Fibroblast of pulmonary artery (primary cell): ENCODE measurements around the gene PPP1R3D.

Experiments used
- DNase-seq: peaks from one replicate; pipeline ENCODE4 v3.0.0-alpha.2; 2010; ENCODE audit warnings: low read depth
- H3K4me3 ChIP-seq: replicated peaks from 2 replicates; pipeline ENCODE4 v1.5.1; 2011; ENCODE audit warnings: low read depth, mild to moderate bottlenecking, control low read depth, low read length, moderate library complexity
- TF ChIP-seq, protein P1 (sequence below): IDR thresholded peaks from 2 replicates; pipeline ENCODE4 v1.5.1; 2011; ENCODE audit warnings: mild to moderate bottlenecking, control low read depth, low read length, inconsistent platforms; ENCODE audit errors: missing control alignments

PPP1R3D gene

DNA sequence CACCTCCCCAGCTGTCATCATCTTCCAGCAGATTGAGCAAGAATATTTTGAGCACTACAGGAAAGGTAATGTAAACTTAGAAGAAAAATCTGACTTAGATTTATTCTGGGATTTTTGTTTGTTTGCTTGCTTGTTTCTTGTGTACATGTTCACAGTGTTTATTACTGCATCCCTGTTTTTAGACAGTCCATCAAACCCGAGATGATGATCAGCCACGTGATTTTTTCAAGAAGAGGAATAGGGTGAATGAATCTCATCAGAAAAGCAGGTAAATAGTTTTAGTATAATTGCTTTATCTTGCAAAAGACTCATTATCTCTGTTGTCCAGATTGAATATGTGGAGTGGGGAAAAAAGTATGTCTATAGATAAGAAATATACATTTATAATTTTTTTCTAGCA, 2.1 kb upstream of the PPP1R3D start:
- TF ChIP-seq, protein P1, sequence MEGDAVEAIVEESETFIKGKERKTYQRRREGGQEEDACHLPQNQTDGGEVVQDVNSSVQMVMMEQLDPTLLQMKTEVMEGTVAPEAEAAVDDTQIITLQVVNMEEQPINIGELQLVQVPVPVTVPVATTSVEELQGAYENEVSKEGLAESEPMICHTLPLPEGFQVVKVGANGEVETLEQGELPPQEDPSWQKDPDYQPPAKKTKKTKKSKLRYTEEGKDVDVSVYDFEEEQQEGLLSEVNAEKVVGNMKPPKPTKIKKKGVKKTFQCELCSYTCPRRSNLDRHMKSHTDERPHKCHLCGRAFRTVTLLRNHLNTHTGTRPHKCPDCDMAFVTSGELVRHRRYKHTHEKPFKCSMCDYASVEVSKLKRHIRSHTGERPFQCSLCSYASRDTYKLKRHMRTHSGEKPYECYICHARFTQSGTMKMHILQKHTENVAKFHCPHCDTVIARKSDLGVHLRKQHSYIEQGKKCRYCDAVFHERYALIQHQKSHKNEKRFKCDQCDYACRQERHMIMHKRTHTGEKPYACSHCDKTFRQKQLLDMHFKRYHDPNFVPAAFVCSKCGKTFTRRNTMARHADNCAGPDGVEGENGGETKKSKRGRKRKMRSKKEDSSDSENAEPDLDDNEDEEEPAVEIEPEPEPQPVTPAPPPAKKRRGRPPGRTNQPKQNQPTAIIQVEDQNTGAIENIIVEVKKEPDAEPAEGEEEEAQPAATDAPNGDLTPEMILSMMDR = no peak
- H3K4me3 ChIP-seq = no peak overlapping the region
- no peak for DNase-seq

DNA sequence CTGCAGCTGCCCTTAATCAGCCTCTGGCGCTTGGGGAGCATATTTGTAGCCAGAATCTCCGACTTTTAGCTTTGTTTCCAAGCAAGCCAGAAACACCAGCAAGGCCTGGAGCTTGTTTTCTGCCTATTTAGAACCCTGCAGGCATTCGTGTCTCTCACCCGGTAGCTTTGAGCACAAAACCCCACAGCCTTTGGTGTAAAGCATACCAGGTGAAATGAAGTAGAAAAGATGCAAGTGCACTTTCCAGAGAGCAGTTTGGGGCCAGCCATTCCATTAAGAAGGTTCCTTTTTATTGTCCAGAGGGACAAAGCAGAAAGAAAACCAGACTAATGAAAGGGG, 820 bp upstream of the PPP1R3D start:
- peak overlapping the region; percentile 89 for H3K4me3 ChIP-seq
- TF ChIP-seq, protein P1 = no peak
- no peak for DNase-seq

DNA sequence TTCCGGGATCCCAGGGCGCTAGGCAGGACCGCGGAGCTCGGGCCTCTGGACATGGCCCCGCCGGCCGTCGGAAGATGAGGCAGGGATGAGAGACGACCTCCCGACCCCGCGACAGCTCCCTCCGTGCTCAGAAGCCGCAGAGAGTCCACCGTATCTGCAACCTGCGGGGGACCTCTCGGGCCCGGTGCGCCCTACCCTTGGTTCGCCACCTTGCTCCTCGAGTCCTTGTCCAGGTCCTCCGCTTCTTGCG, 301 bp downstream of the PPP1R3D start:
- H3K4me3 ChIP-seq = peak overlapping the region; percentile 89
- TF ChIP-seq, protein P1 = no peak
- DNase-seq = no peak

DNA sequence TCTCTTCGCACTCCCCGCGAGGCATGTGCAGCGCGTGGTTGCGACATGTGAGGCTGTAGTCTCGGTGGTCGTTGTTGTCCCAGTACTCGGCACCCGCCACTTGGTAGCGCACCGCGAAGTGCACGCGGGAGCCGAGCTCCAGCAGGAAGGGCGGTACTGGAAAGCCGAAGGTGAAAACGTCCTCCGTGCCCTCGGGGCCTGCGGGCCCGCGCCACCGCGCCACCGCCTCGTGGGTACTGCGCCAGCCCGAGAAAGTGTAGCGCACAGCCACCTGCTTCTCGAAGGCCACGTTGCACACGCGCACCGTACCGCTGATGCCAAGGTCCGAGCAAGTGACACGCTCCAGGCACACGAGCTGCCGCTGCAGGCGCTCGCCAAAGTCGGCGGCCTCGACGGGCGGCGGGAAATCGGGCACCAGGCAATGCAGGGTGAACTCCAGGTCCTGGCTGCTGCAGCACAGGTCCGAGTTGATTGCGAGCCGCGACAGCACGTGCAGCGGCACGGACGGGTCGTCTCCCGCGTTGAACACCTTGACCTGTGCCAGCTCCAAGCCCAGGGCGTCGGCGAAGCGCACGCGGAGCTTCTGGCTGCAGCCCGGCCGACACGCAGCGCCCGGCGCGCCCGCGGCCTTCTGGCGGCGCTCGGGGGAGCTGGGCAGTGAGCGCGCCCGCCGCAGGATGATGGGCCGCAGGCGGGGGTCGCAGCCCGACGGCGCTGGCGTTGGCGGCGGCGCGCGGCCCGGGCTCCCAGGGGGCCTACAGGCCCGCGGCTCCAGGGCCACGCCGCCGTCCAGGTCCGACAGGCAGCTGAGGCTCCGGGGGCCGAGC, 840 bp downstream of the PPP1R3D start:
- peak overlapping the region; percentile 89 for H3K4me3 ChIP-seq
- DNase-seq = peak; percentile 21
- TF ChIP-seq, protein P1 = no peak

DNA sequence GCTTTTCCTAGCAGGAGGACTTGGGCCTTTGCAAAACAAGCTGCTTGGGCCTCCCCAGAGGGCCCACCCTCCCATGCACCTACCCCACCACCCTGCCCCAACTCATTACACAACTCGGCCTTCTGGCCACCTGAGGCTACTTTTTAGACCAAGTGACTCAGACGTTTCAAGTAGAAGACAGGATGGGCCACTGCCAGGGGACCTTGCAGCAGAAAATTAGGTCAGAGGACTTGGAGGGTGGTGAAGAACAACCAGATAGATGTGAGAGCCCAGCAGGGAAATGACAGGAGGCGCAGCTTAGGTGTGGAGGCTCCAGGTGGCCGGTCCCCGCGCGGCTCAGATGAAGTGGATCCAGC, 1.4 kb downstream of the PPP1R3D start:
- TF ChIP-seq, protein P1 = no peak
- DNase-seq = no peak
- no peak overlapping the region for H3K4me3 ChIP-seq

DNA sequence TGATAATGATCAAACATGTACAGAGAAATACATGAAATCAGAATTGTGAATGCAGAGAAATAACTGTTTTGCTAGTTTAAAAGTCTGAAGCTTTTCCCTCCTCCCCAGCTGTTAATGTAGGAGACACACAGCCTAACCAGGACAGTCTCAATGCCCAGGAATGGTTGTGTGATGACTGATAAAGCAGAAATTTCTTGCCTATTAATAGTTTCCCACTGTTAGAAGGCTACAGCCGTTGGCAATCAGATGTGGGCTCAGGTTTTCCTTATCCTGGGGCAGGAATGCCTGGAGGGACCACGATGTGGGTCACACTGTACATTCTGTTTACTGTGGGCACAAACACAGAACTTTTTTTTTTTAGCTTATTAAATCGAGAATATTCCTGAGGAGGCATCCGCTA, 1.9 kb downstream of the PPP1R3D start:
- TF ChIP-seq, protein P1 = no peak
- peak; percentile 18 for DNase-seq
- no peak overlapping the region for H3K4me3 ChIP-seq

DNA sequence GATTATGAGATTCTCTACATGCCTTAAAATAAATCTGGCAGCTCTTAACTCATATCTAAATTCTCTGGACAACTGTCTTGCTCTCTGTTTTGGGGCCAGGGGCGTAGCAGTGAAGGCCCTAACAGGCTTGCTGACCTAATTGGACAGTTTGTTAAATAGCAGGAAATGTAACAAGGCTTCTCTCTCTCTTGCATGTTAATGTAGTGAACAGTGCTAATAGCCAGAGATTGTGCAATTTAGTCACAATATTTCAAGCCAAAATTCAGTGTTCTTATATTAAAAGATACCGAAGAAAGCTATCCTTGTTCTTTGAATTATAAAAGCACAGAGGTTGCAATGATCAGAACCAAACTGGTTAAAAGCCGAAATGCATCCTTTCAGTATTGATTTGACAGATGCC, 3.0 kb downstream of the PPP1R3D start:
- H3K4me3 ChIP-seq = no peak overlapping the region
- DNase-seq = no peak
- TF ChIP-seq, protein P1 = no peak
